Fibroblast of pulmonary artery (primary cell): ENCODE data around the gene COA8.
"Not testable (repeated sequence)": the region's sequence is repeated elsewhere in the genome, so short reads cannot be mapped to it uniquely, and the experiment has no call there.

Experiments
- DNase-seq: peaks from one replicate; pipeline ENCODE4 v3.0.0-alpha.2; 2010; ENCODE audit warnings: low read depth
- H3K4me3 ChIP-seq: replicated peaks from 2 replicates; pipeline ENCODE4 v1.5.1; 2011; ENCODE audit warnings: low read depth, mild to moderate bottlenecking, control low read depth, low read length, moderate library complexity
- TF ChIP-seq, protein P1 (sequence below): IDR thresholded peaks from 2 replicates; pipeline ENCODE4 v1.5.1; 2011; ENCODE audit warnings: mild to moderate bottlenecking, control low read depth, low read length, inconsistent platforms; ENCODE audit errors: missing control alignments

Gene COA8

DNA sequence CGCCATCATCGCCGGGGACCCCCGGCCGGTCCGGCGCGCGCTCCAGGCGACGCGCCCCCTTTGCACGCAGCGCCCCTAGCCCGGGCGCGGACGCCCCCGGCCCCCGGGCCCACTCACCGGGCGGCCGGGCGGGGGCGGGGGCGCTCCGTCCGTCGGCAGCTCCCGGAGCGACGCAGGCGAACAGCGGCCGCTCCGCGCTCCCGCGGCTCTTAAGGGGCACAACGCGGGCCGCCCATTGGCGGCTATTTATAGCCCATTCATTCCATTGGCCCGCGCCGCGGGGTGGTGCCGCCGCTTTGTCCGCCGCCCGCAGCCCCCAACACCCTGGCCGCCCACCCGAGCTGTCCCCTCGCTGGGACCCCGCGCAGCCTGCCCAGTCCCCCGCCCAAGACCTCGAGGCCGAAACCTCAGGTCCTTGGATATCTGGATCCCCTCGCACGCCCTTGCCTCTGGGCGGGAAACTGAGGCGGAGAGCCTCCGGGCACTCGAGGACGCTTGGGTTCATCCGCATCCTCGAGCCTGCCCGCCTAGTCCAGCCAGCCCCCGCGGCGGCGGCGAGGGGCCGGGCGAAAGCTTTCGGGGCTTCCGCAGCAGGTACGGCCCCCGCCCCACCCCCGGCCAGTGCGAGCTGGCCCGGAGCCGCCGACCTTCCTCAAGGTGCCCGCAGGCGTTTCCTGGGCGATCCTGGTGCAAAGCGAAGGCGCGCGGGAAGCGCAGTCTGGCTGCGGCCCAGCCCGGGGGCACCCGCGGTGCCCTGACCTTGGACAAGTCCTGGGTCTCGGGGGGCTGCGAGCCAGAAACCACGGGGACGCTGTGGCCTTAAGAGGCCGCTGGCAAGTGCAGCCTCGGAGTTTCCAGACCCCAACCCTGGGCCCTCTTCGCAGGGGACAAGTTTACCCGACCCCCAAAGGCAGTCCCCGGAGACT, 39.8 kb upstream of the COA8 start, which contains the start of gene CKB:
Gene CKB (minus strand): TSS at position 182 of the 926 bp plus-strand sequence. CDS start 337 bp downstream, outside the sequence.
- DNase-seq, result peak; percentile 50

DNA sequence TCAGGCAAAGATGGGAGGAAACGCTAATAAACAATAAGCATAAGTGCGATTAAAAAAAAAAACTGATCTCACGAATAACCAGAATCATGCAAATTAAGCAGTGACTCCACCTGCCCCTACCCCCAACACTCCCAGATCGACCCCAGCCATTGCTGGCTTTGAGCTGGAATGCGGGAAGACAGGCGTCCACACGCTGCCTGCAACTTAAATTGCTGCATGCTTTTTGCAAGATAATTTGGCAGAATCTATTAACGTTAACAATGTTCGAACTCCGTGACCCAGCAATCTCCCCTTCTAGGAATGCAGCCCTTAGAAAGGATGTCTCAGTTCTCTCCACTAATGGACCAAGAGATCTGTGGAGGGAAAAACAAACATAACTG, 39.2 kb upstream of the COA8 start:
- H3K4me3 ChIP-seq, result no peak overlapping the region
- no peak for DNase-seq
- TF ChIP-seq, protein P1, sequence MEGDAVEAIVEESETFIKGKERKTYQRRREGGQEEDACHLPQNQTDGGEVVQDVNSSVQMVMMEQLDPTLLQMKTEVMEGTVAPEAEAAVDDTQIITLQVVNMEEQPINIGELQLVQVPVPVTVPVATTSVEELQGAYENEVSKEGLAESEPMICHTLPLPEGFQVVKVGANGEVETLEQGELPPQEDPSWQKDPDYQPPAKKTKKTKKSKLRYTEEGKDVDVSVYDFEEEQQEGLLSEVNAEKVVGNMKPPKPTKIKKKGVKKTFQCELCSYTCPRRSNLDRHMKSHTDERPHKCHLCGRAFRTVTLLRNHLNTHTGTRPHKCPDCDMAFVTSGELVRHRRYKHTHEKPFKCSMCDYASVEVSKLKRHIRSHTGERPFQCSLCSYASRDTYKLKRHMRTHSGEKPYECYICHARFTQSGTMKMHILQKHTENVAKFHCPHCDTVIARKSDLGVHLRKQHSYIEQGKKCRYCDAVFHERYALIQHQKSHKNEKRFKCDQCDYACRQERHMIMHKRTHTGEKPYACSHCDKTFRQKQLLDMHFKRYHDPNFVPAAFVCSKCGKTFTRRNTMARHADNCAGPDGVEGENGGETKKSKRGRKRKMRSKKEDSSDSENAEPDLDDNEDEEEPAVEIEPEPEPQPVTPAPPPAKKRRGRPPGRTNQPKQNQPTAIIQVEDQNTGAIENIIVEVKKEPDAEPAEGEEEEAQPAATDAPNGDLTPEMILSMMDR, result no peak

More for the DNA sequence above, 39.8 kb upstream of the COA8 start, which contains the start of gene CKB:
- TF ChIP-seq, protein P1, result no peak
- peak within 1 kb of the TSS; percentile 40 for H3K4me3 ChIP-seq

DNA sequence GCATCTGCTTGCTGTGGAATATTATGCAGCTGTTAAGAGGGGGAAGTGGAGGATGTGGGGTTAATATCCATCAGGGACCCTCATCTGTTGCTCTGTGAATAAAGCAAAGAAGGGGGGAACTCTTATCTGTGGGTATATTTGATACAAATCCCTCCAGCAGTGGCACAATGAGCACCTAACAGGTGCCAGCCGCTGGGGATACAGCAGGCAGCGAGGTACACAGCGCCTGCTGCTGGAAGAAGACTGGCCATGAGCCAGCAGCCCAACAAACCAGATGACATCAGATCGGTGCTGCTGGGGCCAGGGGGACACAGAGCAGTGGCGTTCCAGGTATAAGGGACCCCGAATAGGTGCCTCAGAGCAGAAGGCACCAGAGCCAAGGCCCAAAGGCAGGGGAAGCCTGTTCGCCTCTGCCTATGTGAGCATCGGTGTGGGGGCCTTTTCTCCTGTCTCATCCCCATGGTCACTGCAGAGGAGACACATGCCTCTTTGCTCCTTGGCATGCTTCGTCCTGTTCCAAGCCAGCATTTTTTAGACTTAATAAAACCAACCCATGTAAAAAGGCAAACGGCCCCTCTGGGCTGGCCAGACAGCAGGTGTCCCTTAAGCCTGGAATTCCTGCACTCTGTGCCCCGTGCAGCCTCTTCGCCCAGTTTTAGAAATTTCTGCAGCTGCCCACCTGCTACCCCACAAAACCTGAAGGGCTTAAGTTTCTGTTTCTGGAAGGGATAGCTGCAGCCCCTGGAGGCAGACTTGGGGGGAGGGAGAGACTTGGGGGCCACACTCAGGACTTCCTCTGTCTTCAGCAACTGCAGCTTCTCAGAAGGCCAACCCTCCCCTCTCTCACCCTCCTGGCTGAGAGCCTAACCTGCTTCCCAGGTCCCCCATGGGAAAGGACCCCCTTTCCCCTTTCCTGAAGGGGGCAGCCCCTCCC, 38.5 kb upstream of the COA8 start:
- TF ChIP-seq, protein P1, result no peak
- DNase-seq, result no peak
- H3K4me3 ChIP-seq, result no peak overlapping the region

DNA sequence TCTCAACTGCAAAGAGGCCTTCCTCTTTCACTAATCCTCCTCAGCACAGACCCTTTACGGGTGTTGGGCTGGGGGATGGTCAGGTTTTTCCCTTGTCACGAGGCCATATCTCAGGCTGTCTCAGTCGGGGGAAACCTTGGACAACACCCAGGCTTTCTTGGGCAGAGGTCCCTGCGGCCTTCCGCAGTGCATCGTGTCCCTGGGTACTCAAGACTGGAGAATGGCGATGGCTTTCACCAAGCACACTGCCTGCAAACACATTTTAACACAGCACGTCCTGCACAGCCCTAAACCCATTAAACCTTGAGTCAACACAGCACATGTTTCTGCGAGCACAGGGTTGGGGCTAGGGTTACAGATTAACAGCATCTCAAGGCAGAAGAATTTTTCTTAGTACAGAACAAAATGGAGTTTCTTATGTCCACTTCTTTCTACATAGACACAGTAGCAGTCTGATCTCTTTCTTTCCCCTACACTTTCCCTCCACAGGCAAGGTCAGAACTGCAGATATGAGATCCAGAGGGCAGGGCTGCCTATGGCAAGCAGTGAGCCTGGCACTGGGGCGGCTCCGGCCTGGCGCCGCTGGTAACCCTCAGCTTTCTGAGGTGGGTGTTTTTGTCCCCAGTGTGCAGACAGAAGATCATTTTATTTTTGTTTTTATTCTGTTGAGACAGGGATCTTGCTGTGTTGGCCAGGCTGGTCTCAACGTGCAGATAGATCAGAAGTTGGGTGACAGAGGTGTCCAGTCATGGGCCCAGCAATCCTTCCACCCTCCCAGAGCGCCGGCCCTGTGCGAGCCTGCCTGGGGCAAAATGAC, 37.1 kb upstream of the COA8 start:
- DNase-seq, H3K4me3 ChIP-seq: not testable (repeated sequence)

DNA sequence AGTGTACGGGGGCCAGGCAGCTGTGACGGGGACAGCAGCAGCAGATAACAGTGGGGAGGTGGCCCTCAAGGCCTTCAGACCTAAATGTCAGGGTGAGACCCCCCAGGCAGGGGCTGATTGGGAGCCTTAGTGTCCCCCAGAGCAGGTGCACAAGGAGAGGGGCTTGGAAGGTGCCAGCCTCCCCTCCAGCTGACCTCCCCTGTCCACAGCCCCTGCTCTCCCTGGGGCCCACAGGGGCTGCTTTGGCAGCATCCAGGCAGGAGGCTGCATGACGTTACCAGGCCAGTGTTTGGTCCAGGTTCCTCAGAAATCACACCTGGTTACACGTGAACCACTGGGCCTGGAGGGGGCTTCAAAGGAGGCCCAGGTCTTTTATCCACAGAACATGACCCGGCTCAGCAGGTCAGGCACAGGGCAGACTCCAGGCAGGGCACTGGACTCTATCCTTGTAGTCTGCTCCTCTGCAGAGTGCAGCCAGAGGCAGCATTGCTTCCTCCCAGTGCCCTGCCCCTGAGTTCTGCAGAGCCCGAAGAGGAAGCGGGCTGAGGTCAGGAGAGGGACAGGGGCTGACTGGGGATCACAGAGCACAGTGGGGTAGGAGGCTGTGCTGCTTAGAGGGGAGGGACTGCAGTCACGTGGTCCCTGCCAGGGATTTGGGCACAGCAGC, 36.4 kb upstream of the COA8 start:
- TF ChIP-seq, protein P1, result no peak
- no peak overlapping the region for H3K4me3 ChIP-seq
- DNase-seq, result no peak

DNA sequence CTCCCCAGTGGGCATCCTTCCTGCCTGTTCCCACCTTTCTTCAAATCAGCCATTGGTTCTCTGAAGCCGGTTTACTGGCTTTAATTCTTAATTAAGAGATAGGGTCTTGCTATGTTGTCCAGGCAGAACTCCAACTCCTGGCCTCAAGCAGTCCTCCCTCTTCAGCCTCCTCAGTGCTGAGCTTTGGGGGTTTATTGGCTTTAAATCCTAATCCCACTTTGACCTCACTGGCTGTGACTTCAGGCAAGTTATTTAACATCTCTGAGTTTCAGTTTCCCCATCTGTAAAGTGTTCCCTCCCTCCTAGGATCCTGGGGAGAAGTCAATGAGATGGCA, 35.9 kb upstream of the COA8 start:
- TF ChIP-seq, protein P1, result no peak
- H3K4me3 ChIP-seq, result no peak overlapping the region
- DNase-seq, result no peak
